Myocyte (in vitro differentiated cells): ENCODE data around the gene ABCA1. TPM values are rescaled to one million over a fixed set of nuclear protein-coding genes. Genes with fewer than 3 reads are reported as not detected.
"Not testable (repeated sequence)": the region's sequence is repeated elsewhere in the genome, so short reads cannot be mapped to it uniquely, and the experiment has no call there.

Experiments used
- DNase-seq: peaks from one replicate; pipeline ENCODE4 v3.0.0-alpha.2; 2012; ENCODE audit warnings: low read depth
- total RNA-seq: library from RNA; depleted of rRNA; stranded (reverse); fragments of >200 nt; gene quantifications from 2 replicates; pipeline ENCODE4 v1.2.3, GENCODE V29; 2014

ABCA1 gene
- total RNA-seq, 1 donor from 2014 or later: 23.7 TPM

DNA sequence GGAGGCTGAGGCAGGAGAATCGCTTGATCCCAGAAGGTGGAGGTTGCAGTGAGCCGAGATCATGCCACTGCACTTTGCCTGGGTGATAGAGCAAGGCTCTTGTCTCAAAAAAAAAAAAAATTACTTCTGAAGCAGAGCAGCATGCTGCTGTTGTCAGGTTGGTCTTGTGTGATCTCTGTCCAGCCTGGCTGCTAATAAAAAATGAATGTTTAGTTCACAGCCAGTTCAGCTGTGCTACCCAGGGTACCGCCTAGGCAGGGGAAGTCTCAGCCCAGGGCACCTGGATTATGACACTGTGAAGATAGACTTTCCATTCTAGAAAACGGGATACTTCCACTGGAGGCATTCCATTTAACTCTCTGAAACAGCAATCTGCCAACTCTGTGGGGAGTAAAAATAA, 23.5 kb upstream of the ABCA1 start:
- DNase-seq: no peak

DNA sequence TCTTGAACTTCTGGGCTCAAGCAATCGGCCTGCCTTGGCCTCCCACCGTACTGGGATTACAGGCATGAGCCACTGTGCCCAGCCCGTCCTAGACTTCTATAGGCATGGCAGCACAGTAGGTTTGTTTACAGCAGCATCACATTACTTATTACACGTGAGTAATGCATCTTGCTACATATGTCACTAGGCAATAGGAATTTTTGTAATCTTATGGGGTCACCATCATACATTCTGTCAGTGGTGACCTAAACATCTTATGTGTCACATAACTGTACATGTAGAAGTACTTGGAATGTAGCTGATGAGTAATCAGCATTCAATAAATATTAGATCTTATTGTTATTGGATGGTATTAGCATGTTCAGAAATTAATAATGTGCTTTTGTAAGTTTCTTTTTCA, 22.9 kb upstream of the ABCA1 start:
- no peak for DNase-seq

- DNase-seq: no peak
Measured at GRCh38 chr9:104948277-104948676, 20.3 kb upstream of the ABCA1 start.

DNA sequence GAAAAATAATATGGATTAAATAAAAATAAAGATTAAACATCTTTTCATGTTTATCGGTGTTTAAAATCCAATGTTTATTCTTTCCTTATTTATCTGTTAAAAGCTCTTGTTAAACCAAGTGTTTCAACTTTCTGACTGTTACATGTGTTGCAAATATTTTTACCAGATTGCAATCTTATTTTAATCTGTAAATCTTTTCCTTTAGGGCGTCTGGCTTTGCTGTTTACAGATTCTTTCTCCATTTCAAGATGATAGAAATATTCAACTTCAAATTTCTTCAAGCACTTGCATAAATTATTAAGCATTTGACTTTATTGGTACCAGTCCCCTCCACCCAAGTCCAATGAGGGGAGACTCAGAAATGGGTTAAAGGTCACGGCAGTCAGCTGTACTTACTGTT, 16.9 kb upstream of the ABCA1 start:
- DNase-seq: no peak

GRCh38 chr9:104944356-104944755, 16.4 kb upstream of the ABCA1 start:
- DNase-seq: no peak

GRCh38 chr9:104941597-104941996, 13.6 kb upstream of the ABCA1 start:
- peak; percentile 30 for DNase-seq

- no peak for DNase-seq
Measured at GRCh38 chr9:104936291-104936690, 8.3 kb upstream of the ABCA1 start.

DNA sequence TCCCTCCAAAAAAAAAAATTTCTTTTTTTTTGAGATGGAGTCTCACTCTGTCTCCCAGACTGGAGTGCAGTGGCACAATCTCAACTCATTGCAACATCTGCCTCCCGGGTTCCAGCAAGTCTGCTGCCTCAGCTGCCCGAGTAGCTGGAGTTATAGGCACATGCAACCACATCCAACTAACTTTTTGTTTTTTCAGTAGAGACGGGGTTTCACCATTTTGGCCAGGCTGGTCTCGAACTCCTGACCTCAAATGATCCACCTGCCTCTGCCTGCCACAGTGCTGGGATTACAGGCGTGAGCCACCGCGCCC, 7.5 kb upstream of the ABCA1 start:
- not testable (repeated sequence) for DNase-seq

- DNase-seq: no peak
Measured at GRCh38 chr9:104934691-104935500, 6.9 kb upstream of the ABCA1 start.

DNA sequence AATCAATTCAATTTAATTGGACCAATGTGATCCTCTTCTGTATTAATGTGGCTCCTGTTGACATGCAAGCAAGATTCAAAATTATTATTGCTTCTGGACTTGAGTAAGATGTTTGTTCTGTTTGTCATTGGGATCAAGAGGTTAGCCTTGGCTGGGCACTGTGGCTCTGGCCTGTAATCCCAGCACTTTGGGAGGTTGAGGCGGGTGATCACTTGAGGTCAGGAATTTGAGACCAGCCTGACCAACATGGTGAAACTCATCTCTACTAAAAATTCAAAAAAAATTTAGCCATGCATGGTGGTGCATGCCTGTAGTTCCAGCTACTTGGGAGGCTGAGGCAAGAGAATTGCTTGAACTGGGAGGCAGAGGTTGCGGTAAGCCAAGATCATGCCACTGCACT, 5.1 kb upstream of the ABCA1 start:
- DNase-seq: not testable (repeated sequence)

GRCh38 chr9:104931256-104931655, 3.3 kb upstream of the ABCA1 start:
- no peak for DNase-seq

DNA sequence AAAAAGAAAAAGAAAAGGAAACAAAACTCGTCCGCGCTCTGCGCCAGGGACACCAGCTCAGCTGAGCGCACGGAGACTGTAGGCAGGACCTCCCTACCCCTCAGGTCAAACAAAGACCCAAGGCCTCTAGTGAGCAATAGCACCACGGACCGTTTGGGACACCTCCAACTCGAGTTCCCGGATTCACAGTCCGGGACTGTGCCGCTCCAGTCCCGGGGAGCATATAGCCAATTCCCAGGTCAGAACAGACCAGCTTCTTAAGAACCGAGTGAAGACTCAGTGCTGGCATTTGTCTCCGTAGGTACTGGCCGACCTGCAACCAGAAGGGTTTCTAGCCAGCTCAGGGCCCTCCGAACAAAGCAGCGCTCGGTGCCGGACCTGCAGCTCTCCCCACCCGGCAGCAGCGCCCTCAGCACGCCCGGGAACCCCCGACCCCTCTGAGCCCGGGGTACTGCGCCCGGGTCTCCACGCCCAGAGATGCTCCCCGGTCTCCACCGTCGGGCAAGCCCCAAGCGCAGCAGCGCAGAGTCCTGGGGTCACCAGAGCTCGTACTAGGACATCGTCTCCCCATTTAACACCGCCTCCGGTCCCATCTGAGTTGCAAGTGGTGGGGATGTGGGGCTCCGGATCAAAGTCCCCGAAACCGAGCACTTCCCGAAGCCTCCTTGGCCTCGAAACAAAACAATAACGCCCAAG, 591 bp downstream of the ABCA1 start:
- peak; percentile 63 for DNase-seq

GRCh38 chr9:104923740-104924139, 4.2 kb downstream of the ABCA1 start:
- no peak for DNase-seq

GRCh38 chr9:104923289-104923688, 4.7 kb downstream of the ABCA1 start:
- no peak for DNase-seq

GRCh38 chr9:104922748-104923147, 5.2 kb downstream of the ABCA1 start:
- DNase-seq: not testable (repeated sequence)

DNA sequence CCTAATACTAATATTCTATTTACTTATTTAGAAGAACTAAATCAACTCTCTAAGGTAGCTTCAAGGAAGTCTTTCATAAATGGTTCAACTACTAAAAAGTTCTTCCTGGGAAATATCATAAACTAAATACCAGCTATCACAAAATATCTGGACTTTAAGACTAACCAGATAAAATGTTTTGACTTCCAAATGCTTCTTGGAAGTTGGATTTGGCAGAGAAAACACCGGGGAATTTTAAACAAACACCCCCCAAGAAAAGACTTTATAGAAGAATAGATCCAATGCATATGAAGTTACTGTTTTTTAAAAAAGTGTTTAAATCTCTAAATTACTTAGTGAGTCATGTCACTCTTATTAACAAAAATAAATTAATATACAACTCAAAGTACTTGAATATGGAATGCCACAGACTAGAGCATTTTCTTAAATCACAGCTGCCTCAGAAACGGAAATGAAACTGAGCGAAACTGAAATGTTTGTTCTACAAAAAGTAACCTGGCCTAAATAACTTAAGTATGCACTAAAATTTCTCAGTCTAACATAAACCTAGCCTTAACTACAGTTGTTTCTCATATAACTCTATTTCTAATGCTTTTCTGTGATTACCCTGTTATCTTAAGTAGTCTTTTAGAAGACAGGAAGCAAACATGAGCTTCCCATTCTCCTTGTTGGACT, 6.8 kb downstream of the ABCA1 start:
- DNase-seq: no peak

DNA sequence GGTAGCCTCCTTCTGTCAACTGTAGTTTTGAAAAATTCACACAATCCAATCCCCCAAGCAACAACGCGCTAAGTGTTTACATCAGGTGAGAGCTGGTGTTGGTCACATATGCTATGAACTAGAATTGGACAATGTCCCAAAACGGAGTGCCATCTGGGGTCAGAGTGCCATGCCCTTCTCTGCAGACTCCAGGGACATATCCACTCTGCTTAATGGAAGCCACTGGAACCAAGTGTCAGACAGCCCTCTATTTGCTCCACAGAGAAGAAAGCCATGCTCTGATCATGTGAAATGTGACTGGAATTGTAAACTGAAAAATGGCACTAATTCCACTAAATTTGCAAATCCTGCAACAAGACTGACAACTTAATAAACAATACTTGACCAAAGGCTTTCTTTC, 12.2 kb downstream of the ABCA1 start:
- no peak for DNase-seq

DNA sequence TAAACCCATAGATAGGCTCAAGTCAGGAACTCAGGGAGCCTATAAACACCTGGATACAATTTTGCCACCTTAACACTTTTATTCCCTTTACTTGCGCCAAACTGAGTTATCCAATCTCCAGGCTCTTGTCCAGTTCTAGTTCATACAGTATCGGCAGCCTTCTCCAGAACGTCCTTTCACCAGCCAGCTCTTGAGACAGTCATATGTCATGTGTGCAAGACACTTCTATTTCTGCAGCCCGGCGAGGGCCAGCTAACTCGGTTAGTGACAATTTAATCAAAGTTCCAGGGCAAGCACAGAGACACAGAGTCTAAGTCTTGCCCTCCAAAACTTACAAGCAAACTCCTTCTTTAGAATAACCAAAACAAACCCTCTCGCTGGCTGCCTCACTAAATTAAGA, 12.9 kb downstream of the ABCA1 start:
- no peak for DNase-seq

GRCh38 chr9:104914466-104914865, 13.5 kb downstream of the ABCA1 start:
- no peak for DNase-seq

- DNase-seq: no peak
Measured at GRCh38 chr9:104912606-104913005, 15.3 kb downstream of the ABCA1 start.

- no peak for DNase-seq
Measured at GRCh38 chr9:104911032-104911607, 16.8 kb downstream of the ABCA1 start.
